ENCODE measurements around the gene DENND6A.
"Not testable (repeated sequence)": the region's sequence is repeated elsewhere in the genome, so short reads cannot be mapped to it uniquely, and the experiment has no call there.

The DENND6A gene

DNA sequence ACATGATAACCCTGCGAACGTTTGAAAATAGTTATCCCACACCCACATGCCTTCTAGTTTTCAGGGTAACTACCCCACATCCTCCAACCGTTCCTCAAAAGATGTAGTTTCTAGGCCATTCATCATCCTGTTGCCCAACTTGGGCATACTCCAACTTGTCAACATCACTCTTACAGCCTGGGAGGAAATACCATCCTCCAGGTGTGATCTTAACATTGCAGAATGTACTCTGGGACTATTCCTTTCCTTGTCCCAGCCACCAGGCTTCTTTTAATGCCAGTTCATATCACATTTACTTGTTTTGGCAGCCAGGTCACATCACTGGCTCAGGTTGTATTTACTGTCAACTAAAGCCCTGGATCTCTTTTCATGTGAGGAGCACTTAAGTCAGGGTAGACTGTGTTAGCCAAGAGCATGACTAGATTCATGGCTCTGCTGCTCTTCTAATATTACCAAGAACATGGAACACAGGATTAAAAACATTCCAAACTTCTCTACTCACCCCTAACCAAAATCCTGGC lies 4.0 kb upstream of the DENND6A start:
- DNase-seq (ENCODE audit: low read depth in 2 of 2) = no peak

DNA sequence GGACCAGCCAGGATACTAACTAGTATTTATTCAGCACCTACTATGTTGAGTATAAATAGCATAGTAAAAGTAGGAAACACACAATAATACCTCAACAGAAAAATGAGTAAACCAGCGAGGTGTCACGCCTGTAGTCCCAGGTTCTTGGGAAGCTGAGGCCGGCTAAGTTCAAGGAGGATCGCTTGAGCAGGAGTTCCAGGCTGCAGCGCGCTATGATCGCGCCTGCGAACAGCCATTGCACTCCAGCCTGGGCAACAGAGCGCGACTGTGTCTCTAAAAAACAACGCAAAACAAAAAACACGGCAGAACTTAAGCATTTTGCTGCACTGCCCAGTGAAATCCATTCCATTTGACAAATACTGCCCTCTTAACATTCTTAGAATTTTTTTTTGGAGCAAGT lies 1.3 kb upstream of the DENND6A start:
- DNase-seq (ENCODE audit: low read depth in 2 of 2) = no peak

DNA sequence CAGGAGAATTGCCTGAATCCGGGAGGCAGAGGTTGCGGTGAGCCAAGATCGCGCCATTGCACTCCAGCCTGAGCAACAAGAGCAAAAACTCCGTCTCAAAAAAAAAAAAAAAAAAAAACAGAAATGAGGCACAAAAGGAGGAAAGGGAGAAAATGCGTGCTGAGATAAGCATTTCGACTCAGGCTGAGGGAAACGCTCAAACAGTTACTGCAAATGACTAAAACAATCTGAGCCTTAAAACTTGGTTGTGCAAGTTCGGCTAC lies 813 bp downstream of the DENND6A start:
- DNase-seq (ENCODE audit: low read depth in 2 of 2) = not testable (repeated sequence)

DNA sequence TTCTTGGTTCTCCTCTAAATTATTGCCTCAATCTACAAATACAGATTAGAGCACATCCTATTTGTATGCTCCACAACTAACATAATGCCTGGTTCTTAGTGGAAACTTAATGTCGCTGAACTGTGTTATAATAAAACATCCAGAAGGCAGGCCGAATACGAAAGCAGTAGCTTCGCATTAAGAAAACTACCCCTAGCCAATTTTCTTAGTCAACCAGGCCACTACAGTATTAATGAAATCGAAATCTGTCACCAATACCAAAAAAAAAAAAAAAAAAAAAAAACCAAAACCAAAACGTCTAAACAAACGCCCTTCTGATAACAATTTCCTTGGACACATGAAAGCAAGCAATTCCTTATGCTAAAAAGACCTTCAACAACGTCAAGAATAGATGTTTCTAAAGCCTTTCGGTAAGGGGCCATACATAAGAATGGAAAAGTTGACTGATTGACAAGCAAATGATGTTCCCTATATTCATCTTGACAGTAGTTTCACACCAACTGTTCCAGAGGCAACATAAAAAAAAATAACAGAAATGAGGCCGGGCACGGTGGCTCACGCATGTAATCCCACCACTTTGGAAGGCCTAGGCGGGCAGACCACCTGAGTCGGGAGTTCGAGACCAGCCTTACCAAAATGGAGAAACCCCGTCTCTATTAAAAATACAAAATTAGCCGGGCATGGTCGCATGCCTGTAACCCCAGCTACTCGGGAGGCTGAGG lies 1.3 kb downstream of the DENND6A start:
- DNase-seq (ENCODE audit: low read depth in 2 of 2) = no peak

DNA sequence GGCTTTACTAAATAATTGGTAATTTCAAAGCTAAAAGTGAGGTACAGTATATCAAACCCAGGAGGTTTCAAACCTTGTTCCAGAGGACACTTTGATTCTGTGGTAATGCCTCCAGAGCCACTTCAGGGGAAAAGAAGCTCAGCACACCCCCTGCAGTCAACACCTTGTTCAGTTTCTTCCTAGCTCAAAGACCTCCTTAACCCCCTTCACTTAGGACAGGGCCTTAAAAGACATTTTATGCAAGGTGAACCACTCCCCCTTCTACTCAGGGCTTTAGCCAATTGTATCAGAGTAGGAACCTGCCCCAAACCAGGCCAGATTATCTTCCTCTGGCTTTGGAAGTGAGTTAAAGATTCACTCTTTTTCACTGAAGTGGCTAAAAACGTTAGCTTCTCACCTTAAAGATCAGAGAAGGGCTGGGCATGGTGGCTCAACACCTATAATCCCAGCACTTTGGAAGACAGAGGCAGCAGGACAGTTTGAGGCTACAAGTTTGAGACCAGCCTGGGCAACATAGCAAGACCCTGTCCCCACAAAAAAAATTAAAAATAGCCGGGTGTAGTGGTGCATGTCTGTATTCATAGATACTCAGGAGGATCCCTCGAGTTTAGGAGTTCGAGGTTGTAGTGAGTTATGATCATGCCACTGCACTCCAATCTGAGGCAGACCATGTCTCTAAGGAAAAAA lies 3.4 kb downstream of the DENND6A start:
- DNase-seq (ENCODE audit: low read depth in 2 of 2) = no peak

DNA sequence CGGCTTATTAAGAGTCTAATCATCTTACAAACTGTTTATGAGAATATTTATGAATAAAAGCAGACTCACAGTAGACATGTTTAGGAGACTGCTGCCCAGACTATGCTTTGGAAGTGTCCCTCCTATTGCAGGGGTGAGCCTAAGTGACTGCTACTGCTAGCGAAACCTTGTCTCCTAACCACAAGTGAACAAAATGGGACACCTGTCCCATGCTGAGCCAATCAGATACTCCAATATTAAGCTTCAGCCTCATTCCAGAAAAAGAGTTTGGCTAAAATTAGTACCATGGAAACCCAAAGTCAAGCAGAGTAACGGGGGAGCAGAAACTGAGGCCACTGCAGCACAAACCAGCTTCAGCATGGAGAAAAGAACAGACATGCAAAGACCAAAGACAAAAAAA lies 4.6 kb downstream of the DENND6A start:
- no peak for DNase-seq (ENCODE audit: low read depth in 2 of 2)

DNA sequence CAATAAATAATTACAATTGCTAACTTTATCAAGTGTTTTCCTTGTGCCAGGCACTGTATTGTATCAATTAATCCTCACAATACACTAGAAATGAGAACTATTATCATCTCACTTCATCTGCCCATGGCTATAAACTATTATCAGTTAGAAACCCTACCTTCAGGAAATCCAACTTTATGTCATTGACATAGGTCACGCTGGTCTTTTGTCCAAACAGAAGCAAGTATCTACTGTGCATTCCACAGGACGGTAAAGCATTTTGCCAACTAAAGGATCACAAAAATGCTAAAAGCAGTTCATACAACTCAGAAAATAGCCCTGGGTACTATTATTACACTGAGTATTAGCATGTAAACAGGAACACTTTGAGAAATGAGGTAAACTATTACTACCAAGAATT lies 9.6 kb downstream of the DENND6A start:
- no peak for DNase-seq (ENCODE audit: low read depth in 2 of 2)

DNA sequence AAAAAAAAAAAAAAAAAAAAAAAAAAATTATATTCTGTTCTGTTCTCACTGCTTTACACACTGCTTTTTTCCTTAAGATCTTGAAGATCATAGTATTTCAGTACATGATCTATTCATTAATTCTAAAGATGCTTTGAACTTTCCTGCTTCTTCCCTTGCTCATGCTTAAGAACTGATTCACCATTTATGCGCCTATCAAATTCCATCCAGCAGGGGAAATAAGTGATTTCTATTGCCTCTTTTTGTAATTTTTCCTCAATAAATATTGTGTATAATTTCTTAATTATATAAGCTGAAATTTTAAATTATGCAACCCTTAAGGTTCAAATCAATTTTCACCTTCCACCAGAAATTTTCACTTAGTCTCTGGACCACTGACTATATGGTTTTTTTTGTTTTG lies 10.6 kb downstream of the DENND6A start:
- DNase-seq (ENCODE audit: low read depth in 2 of 2) = no peak

DNA sequence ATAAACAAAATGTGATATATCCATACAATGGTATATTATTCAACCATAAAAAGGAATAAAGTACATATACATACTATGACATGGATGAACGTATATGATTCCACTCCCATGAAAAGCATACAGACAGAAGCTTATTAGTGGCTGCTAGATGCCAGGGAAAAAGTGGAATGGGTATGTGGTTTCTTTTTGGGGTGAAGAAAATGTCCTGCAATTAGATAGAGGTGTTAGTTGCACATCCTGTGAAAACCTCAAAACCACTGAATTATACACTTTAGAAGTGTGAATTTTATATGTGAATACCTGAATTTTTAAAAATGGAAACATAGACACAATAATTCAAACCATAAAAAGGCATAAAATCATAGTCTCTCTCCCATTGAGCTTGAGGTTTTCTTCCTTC lies 11.2 kb downstream of the DENND6A start:
- no peak for DNase-seq (ENCODE audit: low read depth in 2 of 2)

DNA sequence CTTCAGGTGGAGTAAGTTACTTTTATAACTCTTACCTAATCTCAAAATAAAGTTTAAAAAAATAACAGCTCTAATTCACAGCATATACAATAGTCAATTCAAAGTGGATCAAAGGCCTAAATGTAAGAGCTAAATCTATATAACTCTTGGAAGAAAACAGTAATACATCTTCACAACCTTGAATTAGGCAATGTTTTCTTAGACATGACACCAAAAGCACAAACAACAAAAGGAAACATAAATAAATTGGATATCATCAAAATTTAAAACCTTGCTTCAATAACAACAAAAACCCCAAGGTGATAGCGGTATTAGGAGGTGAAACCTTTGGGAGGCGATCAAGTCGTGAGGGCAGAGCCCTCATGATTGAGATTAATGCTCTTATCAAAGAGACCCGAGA lies 12.8 kb downstream of the DENND6A start:
- no peak for DNase-seq (ENCODE audit: low read depth in 2 of 2)

DNA sequence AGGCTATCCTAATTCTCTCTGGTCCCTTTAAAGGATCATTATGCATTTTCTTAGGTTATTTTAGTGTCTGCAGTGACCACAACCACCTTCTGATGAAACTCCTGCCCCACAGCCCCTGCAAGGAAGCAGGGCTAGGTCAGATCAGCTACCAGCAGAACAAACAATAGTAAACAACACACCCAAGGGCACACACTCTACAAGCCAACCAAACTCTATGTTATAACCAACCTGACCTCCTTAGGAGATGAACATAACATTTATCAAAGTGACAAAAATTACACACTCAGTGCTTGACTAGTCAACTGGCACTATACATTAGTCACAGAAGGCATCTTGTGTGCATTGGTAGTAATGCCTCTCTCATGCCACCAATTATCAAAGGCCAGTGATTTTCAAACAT lies 17.3 kb downstream of the DENND6A start:
- DNase-seq (ENCODE audit: low read depth in 2 of 2) = no peak

DNA sequence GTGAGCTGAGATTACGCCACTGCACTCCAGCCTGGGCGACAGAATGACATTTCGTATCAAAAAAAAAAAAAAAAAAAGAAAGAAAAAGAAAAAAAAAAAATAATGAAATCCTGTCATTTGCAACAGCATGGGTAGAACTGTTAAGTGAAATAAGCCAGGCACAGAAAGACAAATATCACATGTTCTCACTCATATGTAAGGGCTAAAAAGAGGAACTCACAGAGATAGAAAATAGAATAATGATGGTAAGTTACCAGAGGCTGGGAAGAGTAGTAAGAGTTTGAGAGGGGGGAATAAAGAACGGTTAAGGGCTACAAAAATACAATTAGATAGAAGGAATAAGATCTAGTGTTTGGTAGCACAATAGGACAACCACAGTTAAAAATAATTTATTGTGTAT lies 19.7 kb downstream of the DENND6A start:
- no peak for DNase-seq (ENCODE audit: low read depth in 2 of 2)

DNA sequence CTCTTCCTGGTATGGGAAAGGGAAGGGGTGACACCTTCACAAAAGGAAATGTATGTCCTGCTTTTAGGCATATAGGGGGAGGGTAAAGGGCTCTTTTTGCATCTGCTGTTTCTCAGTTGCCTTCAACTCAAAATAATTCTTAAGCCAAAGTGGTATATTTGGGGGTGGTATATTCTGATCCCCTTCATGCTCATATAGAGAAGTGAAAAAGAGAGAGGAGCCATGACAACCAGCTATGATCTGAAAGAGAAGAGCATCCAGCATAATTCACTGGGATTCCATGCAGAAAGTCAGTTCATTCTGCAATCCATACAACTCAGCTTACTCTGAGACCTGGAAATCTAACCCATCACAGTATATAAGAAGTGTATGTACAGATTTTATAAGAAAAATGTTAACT lies 22.3 kb downstream of the DENND6A start:
- DNase-seq (ENCODE audit: low read depth in 2 of 2) = no peak

DNA sequence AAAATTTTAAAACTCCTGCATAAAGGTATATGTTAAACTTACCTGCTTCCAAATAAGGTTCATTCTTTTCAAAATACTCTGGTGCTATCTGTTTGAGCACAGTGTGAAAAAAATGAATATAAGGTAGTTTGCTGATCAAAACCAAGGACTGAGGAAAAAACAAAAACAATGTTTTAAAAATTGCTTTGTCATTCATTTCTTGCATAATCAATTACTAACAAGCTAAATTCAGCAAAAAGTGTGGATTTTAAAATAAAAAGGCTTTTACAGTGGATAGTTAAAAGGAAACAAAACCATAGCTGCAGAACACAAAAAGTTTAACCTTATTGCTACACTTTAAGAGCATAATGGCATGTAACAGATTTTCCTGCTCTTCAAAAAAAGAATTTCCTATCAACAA lies 31.5 kb downstream of the DENND6A start:
- no peak for DNase-seq (ENCODE audit: low read depth in 2 of 2)

DNA sequence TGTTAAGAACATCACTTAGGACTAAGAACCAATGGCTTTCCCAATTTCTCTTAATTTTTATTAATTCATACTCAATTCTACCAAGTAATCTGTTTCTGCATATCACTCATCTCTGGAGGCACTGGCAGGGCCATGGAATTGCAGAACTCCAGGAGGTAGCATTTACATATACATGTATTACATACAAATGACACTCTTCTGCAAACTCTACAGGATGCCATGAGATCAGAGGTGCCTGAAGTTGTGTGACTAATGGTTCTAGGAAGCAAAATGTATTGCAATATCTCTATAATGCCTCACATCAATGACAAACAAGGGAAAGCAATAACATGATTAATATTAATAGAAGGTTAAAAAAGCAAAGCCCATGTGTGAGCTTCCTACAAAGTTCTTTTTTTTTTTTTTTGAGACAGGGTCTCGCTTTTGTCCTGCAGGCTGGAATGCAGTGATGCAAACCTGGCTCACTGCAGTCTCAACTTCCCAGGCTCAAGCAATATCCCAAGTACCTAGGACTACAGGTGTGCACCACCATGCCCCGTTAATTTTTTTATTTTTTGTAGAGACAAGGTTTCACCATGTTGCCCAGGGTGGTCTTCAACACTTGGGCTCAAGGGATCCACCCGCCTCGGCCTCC lies 33.0 kb downstream of the DENND6A start:
- DNase-seq (ENCODE audit: low read depth in 2 of 2) = no peak

DNA sequence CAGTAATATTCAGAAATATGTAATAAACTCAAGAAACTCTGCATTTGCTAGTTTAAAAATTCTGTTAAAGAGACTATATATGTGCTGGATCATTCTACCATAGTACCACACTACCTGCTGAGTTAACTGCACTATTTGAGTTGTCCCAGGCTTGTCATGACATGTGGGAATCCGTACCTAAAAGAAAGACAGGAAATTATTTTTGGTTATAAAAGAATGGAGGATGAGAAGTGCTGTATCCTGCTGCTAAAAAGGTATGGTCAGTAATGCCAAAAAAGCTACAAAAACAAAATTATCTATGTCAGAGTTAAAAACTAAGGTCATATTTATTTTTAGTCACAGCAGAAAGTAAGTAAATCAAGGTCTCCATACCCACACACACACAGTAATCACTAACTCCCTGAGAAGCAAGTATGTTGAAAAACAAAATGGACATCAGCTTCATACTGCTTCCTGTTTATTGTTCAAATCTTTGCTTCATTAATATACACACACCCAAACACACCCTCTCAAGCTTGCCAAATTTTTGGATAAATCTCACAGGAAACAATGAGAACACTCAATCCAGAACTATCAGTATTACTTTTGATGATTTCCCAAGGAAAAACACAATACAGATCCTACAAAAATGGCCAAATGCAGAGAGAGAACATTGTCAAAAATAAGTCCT lies 33.7 kb downstream of the DENND6A start:
- no peak for DNase-seq (ENCODE audit: low read depth in 2 of 2)

DNA sequence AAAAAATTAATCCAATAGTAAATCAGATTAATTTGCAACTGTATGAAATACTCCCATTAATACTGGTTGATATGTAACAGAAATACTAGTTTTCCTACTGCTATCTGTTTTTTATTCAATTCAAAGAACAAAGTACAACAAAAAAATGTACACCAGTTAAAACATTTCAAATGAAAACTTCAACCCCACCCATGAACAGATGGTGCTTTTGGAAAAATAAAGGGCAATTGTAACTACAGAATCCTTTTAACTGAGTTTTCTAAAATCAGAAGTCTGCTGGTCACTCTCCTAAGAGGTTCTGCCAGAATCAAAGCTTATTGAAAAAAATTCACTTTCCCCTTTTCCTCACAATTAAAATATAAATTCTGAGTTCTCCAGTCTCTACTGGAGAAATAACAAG lies 34.3 kb downstream of the DENND6A start:
- DNase-seq (ENCODE audit: low read depth in 2 of 2) = no peak

DNA sequence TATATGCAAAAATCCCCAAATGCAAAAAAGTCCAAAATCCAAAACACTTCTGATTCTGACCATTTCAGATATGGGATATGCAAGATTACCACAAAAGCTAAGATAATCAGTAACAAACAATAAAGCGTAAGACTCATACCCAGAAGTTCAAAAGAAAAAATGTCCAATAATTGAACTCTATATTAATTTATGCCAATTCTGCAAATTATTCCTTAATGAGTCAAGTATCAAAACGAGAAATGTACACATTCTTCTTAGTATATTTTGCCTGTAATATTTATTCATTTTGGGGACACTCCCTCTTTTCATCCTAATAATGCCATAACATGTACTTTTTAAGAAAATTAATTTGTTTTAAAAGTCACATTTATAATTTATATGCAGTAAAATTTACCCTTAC lies 37.1 kb downstream of the DENND6A start:
- DNase-seq (ENCODE audit: low read depth in 2 of 2) = no peak

DNA sequence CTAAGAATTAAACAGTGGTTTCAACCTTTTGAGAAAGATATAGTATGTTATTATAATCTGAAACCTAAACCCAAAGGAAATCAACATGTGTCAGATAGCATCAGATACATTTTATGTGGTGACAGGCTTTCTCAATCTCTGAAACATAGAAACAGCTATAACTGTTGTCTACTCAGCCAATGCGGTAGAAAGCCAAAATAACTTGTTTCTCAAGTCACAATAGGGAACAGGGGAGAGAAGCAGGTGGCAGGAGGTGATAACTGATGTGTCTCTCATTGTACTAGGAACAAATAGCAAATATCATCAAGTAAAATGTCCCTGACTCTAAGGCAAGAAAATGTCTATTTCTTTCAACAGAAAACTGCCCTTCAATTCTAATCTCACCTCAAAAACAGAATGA lies 38.6 kb downstream of the DENND6A start:
- DNase-seq (ENCODE audit: low read depth in 2 of 2) = no peak

DNA sequence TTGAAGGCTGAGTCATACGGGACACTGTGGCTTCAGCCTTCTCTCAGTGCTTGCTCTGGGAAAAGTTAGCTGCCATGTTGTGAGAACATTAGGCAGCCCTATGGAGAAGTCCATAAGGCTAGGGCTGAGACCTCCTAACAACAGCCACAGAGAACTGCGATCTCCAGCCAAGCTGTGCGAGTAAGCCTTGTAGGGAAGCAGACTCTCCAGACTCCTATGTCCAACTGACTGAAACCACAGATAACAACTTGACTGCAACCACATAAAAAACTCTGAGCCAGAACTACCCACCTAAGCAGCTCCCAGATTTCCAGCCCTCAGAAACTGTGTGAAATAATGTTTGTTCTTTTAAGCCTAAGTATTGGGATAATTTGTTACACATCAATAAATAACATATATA lies 40.7 kb downstream of the DENND6A start:
- no peak for DNase-seq (ENCODE audit: low read depth in 2 of 2)

DNA sequence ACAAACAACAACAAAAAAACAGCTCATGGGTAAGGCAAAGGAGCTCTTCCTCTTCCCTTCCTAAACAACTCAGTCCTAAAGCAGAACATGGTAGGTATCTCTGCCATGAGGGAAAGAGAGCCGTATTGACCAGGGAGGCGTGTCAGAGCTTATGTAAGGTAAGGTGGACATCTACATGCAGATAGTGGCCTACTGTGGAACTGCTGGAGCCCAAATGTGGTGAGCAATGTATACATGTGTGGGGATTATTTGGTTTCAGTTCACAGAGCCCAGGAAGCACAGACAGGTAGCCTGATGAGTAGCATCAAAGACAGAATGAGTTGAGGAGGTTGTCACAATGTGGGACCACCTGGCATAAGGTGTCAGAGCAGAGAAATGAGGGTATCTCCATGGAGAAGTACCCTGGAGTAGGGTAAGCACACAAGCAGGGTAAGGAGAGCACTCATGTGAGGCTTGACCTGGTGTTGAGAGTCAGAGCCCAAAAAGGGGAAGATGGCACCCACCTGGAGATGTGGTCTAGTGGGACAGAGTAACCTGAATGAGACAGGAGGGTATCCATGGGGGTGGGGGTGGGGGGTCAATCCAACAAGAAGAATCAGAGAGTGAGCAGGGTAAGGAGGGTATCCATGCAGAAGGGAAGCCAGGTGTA lies 45.5 kb downstream of the DENND6A start:
- DNase-seq (ENCODE audit: low read depth in 2 of 2) = no peak

DNA sequence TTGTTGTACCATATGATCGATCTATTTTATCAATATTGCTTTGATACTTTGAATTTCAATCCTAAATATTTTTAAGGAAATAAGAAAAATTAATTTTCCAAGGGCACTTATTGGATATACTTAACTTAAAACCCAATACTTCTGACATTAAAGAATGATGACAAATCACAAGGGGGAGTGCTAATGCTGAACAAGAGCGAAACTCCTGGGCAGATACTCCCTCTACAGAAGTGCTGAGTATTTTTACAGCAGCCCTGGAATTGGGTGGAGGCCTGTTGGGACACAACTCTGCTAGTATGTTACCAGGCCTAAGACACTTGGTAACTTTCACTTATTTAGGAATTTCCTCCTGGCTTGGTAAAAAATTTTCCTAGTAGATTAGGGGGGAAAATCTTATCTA lies 46.2 kb downstream of the DENND6A start:
- DNase-seq (ENCODE audit: low read depth in 2 of 2) = no peak

Measured in stimulated activated CD4-positive, alpha-beta T cell treated with anti-CD3 and anti-CD28 coated beads, Interleukin-15, amount 100 ng/mL, for 48 hours (primary cell).